Measurements from ENCODE around the gene FNDC8.

Gene FNDC8

DNA sequence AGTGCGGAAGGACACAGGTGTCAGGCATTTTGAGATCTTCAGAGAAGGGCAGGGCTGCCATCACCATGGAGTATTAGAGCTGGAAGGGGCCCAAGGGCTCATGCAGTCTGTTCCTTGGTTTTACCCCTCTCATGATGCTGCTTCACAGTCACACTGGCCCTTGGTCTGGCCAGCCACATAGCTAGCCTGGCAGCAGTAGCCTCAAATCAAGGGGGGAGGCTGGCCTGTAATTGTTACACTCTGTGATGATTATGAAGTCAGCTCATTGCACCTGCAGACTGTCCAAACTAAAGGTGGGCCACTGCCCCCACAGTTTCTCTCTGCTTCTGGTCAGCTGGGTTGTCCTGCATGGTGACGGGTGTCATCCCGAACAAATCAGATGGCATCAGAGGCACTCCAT lies at the start of gene FNDC8:
Gene FNDC8 (plus strand): TSS at position 301 of the 400 bp plus-strand sequence. CDS start 79 bp downstream, at position 380.
- TF ChIP-seq, protein P1, sequence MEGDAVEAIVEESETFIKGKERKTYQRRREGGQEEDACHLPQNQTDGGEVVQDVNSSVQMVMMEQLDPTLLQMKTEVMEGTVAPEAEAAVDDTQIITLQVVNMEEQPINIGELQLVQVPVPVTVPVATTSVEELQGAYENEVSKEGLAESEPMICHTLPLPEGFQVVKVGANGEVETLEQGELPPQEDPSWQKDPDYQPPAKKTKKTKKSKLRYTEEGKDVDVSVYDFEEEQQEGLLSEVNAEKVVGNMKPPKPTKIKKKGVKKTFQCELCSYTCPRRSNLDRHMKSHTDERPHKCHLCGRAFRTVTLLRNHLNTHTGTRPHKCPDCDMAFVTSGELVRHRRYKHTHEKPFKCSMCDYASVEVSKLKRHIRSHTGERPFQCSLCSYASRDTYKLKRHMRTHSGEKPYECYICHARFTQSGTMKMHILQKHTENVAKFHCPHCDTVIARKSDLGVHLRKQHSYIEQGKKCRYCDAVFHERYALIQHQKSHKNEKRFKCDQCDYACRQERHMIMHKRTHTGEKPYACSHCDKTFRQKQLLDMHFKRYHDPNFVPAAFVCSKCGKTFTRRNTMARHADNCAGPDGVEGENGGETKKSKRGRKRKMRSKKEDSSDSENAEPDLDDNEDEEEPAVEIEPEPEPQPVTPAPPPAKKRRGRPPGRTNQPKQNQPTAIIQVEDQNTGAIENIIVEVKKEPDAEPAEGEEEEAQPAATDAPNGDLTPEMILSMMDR (conservative IDR thresholded peaks at IDR 0.05; ENCODE audit: control insufficient read depth, insufficient read depth, low read depth, low read length), result no peak
- no peak within 1 kb of the TSS for H3K4me3 ChIP-seq (ENCODE audit: control insufficient read depth, low read depth, low read length)
- DNase-seq (ENCODE audit: low read depth), result no peak

DNA sequence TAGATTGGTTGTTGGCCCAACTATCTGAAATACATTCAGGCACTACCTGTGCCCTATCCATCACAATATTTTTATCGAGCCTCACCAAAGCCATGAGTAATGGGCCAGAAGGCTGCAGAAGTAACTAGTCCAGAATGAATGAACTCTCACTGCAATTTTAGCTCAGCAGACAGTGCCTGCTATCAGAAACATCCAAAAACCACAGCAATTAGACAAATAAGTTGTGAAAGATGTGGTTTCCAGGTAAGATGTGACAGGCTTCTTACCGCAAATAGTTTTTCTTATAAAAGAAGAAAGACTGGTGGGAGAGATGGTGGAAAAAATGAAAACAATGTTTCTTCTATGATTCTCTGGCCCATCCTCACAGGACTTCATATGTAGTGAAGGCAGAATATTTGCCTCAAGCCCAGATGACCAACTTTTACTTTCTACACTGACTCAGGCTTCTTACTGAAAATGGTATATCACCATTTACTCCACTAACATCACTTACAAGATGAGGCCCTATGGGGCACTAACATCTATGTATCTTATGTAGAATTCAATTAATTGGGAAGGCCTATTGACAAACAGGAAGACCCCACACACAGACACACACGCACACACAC lies 48.1 kb upstream of the FNDC8 start:
- no peak overlapping the region for H3K4me3 ChIP-seq (ENCODE audit: control insufficient read depth, low read depth, low read length)
- DNase-seq (ENCODE audit: low read depth), result no peak
- TF ChIP-seq, protein P1 (conservative IDR thresholded peaks at IDR 0.05; ENCODE audit: control insufficient read depth, insufficient read depth, low read depth, low read length), result no peak

DNA sequence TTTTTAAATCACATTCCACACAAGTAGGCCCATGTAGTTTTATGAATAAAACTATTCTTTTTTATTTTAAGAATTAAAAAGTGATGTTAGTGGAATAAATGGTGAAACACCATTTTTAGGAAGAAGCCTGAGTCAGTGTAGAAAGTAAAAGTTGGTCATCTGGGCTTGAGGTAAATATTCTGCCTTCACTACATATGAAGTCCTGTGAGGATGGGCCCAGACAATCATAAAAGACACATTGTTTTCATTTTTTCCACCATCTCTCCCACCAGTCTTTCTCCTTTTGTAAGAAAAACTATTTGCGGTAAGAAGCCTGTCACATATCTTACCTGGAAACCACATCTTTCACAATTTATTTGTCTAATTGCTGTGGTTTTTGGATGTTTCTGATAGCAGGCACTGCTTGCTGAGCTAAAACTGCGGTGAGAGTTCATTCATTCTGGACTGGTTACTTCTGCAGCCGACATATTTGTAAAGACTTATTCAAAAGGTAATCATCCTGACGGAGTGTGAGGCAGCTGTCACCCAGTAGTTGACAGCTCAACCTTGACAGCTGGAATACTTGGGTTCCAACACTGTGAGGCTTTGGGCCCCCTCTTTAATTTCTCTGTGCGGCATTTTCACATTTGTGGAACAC lies 47.3 kb upstream of the FNDC8 start:
- DNase-seq (ENCODE audit: low read depth), result no peak

DNA sequence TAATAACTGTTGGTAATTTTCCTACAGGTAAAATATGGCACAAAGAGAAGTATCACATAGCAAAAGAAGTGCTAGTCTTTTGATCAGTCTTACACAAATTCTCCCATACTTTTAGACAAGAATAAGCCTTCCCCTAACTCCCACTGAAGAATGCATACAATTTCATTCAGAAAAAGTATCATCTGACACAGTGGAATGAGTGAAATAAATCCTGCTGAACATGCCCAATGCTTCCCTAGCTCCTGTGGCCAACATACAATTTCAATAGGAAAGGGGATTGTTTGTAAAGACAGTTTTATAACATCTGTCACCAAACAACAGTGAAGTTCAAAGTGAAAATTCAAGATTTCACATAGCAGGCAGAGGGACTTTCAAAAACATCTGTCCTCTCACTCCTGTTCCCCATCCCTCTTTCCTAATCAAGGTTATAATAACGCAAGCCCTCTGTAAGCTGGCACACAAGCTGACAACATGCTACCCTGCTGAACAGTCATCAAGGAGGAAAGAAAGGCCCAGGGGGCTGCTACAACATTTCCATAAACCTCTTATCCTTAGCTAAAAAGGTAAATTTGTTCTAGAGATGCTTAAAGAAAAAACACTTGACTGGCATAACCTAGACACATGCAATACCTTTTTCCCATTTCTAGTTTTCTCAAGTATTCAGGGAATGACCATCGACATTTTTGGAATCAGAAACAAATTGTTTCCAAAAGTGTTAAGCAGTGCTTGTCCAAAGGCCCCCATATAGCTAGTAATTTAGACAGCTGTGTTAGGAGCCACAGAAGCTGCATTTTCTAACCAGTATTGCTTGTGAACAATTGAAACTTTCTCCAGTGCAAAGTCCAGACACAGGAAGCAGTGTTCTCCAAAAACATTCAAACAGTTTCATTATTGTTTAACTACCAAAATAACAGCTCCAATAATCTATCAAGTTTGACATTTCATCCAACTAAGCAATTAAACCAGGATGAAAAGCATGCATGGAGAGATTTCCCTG lies 46.4 kb upstream of the FNDC8 start:
- TF ChIP-seq, protein P1 (conservative IDR thresholded peaks at IDR 0.05; ENCODE audit: control insufficient read depth, insufficient read depth, low read depth, low read length), result no peak
- no peak overlapping the region for H3K4me3 ChIP-seq (ENCODE audit: control insufficient read depth, low read depth, low read length)
- no peak for DNase-seq (ENCODE audit: low read depth)

More for the DNA sequence above, 47.3 kb upstream of the FNDC8 start:
- TF ChIP-seq, protein P1 (conservative IDR thresholded peaks at IDR 0.05; ENCODE audit: control insufficient read depth, insufficient read depth, low read depth, low read length), result no peak
- no peak overlapping the region for H3K4me3 ChIP-seq (ENCODE audit: control insufficient read depth, low read depth, low read length)

DNA sequence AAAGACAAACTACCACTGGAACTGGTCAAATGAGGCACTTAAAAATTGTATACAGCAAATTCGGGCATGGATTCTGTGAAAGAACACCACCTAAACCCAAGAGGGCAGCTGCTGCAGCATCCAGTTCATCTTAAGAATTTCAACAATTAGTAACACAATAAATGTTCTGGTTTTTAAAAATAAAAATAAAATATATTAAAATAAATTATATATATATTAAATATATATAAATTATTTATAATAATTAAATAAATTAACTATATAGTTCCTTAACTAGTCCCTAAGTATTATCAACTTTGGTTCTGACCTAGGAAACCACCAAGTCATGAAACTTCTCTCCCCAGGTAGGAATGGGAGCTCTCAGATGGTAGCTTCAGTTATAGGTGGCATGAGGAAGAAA lies 44.5 kb upstream of the FNDC8 start:
- no peak overlapping the region for H3K4me3 ChIP-seq (ENCODE audit: control insufficient read depth, low read depth, low read length)
- TF ChIP-seq, protein P1 (conservative IDR thresholded peaks at IDR 0.05; ENCODE audit: control insufficient read depth, insufficient read depth, low read depth, low read length), result no peak

DNA sequence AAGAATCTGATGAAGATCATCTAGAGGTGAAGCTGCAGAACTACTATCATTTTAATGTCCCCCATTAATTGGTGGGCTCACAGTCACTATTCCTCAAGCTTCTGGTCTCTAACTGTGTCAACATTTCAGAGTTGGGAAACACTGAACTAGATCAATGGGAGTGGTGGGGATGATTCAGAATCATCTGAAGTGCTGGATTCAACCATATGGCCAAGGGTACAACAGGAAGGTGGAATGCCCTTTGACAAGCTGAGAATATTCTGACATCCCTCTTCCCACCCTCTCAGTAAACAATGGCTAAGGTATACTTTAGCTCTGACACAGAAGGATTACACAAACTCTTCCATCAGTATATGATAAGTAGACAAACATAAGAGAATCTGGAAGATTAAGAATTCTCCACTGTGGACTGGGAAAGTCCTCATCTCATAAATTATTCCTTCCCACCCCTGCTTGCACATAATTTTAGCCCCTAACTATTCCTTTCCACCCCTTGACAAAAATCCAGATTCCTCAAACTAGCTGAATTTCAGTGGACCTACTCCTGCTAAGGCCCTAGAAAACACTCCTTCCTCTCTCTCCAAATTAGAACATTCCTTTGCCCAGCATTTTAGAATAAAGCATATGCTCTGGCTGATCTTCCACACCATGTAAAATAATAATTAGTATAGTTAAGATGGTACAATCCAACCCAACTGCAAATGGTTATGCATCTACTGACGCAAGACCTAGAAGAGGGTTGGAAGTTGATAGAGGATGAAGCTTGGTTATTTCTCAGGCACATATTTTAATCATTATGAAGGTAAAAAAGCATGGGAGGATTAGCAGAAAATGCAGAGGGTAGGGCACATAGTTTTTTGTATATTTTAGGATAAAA lies 41.6 kb upstream of the FNDC8 start:
- TF ChIP-seq, protein P1 (conservative IDR thresholded peaks at IDR 0.05; ENCODE audit: control insufficient read depth, insufficient read depth, low read depth, low read length), result no peak
- peak; percentile 87 for DNase-seq (ENCODE audit: low read depth)
- no peak overlapping the region for H3K4me3 ChIP-seq (ENCODE audit: control insufficient read depth, low read depth, low read length)

More for the DNA sequence above, 44.5 kb upstream of the FNDC8 start:
- no peak for DNase-seq (ENCODE audit: low read depth)
